NCI-H2107 (cell line): ENCODE results near the gene ADPRHL1.

Source experiments
- DNase-seq: peaks from one replicate; lab custom pipeline; 2025; lab: John Stamatoyannopoulos, UW

Gene ADPRHL1

GRCh38 chr13:113367771-113368170, 85.5 kb downstream of the ADPRHL1 start:
- no peak for DNase-seq

- DNase-seq, result no peak
Measured at GRCh38 chr13:113367020-113367560, 86.2 kb downstream of the ADPRHL1 start.

- DNase-seq, result no peak
Measured at GRCh38 chr13:113365971-113366588, 87.2 kb downstream of the ADPRHL1 start.

GRCh38 chr13:113365583-113365970, 87.7 kb downstream of the ADPRHL1 start:
- DNase-seq, result no peak

- no peak for DNase-seq
Measured at GRCh38 chr13:113364901-113365582, 88.2 kb downstream of the ADPRHL1 start.

GRCh38 chr13:113364311-113364889, 88.9 kb downstream of the ADPRHL1 start:
- no peak for DNase-seq

- no peak for DNase-seq
Measured at GRCh38 chr13:113361406-113361805, 91.9 kb downstream of the ADPRHL1 start.

GRCh38 chr13:113360446-113360845, 92.8 kb downstream of the ADPRHL1 start:
- DNase-seq, result no peak

GRCh38 chr13:113359571-113359970, 93.7 kb downstream of the ADPRHL1 start:
- DNase-seq, result no peak

- no peak for DNase-seq
Measured at GRCh38 chr13:113358653-113359190, 94.6 kb downstream of the ADPRHL1 start.

GRCh38 chr13:113357529-113357928, 95.8 kb downstream of the ADPRHL1 start:
- DNase-seq, result no peak

- DNase-seq, result no peak
Measured at GRCh38 chr13:113356596-113356995, 96.7 kb downstream of the ADPRHL1 start.

- no peak for DNase-seq
Measured at GRCh38 chr13:113355621-113356020, 97.7 kb downstream of the ADPRHL1 start.

- no peak for DNase-seq
Measured at GRCh38 chr13:113354831-113355610, 98.3 kb downstream of the ADPRHL1 start.

- DNase-seq, result no peak
Measured at GRCh38 chr13:113353254-113353653, 100.0 kb downstream of the ADPRHL1 start.

GRCh38 chr13:113351514-113352026, 101.7 kb downstream of the ADPRHL1 start:
- no peak for DNase-seq

GRCh38 chr13:113350938-113351335, 102.4 kb downstream of the ADPRHL1 start:
- no peak for DNase-seq

GRCh38 chr13:113350065-113350937, 103.0 kb downstream of the ADPRHL1 start:
- DNase-seq, result no peak
